GM13977 (cell line): Measurements from ENCODE around the gene CCDC90B.

ENCODE experiments used
- DNase-seq: peaks from one replicate; pipeline ENCODE4 v3.0.0; 2012; ENCODE audit warnings: low spot score
- CTCF ChIP-seq: IDR thresholded peaks from 2 replicates; pipeline ENCODE4 v1.5.1; 2012; ENCODE audit warnings: mild to moderate bottlenecking, control low read depth; ENCODE audit not compliant: insufficient read depth; ENCODE audit errors: extremely low read depth, missing control alignments
- in situ Hi-C: fragments of 300-500 bp; cut with MboI; formaldehyde crosslinking; loops from one replicate; pipeline ENCODE4 v1.12.0; 2022; ENCODE audit warnings: low sequenced_read_pairs, low pct_unique_long_range_greater_than_20kb, mixed read lengths, inconsistent platforms; ENCODE audit not compliant: unreplicated experiment

Gene CCDC90B

GRCh38 chr11:83241291-83241946, 44.7 kb downstream of the CCDC90B start:
- peak; percentile 17 for DNase-seq

GRCh38 chr11:83238111-83238510, 48.1 kb downstream of the CCDC90B start:
- no peak for DNase-seq
- in situ Hi-C loops = no loop called here
- no peak for TF ChIP-seq CTCF

More at GRCh38 chr11:83241291-83241946, 44.7 kb downstream of the CCDC90B start:
- in situ Hi-C loops = loop anchor here (10.0 kb wide), 2 partner anchors 337 to 573 kb away; partner anchors contain the start of genes DDIAS and PRCP
- peak; percentile 53 for TF ChIP-seq CTCF

- in situ Hi-C loops = no loop called here
- no peak for DNase-seq
- TF ChIP-seq CTCF = no peak
Measured at GRCh38 chr11:83235825-83236224, 50.3 kb downstream of the CCDC90B start.

GRCh38 chr11:83223457-83223856, 62.7 kb downstream of the CCDC90B start:
- DNase-seq = no peak
- no peak for TF ChIP-seq CTCF
- in situ Hi-C loops = no loop called here

GRCh38 chr11:83222499-83222898, 63.7 kb downstream of the CCDC90B start:
- in situ Hi-C loops = no loop called here
- no peak for DNase-seq
- no peak for TF ChIP-seq CTCF

GRCh38 chr11:83221694-83222093, 64.5 kb downstream of the CCDC90B start:
- DNase-seq = no peak
- in situ Hi-C loops = no loop called here
- no peak for TF ChIP-seq CTCF
